Right lobe of liver (tissue), 6 donors: Measurements from ENCODE around the gene CSTB. TPM values are rescaled to one million over a fixed set of nuclear protein-coding genes. Genes with fewer than 3 reads are reported as not detected.

Experiments used
- ATAC-seq, 4 donors: fragments of 200-7000 bp; cut with Tn5 transposase; one replicate each; pipeline ENCODE4 v1.9.1; 2020; ENCODE audit warnings: mild to moderate bottlenecking in 4 of 4, moderate library complexity in 4 of 4
- DNase-seq, 3 donors: peaks; one replicate each; pipeline ENCODE4 v3.0.0-alpha.2; 2020
- H3K27ac ChIP-seq, 3 donors: fragments of 200-600 bp; one replicate each; pipeline ENCODE4 v1.8.0; 2022
- H3K27me3 ChIP-seq, 2 donors: fragments of 200-600 bp; one replicate each; pipeline ENCODE4 v1.8.0; 2022
- H3K36me3 ChIP-seq, 4 donors: fragments of 200-600 bp; sonication (generic) in 1 of 4; one replicate each; pipeline versions ENCODE4 v1.5.1 to v1.8.0; 2017 to 2022; ENCODE audit warnings: control low read depth in 1 of 4
- H3K4me1 ChIP-seq, 4 donors: fragments of 200-600 bp; sonication (generic) in 1 of 4; one replicate each; pipeline versions ENCODE4 v1.5.1 to v1.8.0; 2017 to 2022; ENCODE audit warnings: control low read depth in 1 of 4
- H3K4me3 ChIP-seq, 3 donors: fragments of 200-600 bp; one replicate each; pipeline ENCODE4 v1.8.0; 2022
- H3K9me3 ChIP-seq, 4 donors: fragments of 200-600 bp; sonication (generic) in 1 of 4; one replicate each; pipeline versions ENCODE4 v1.5.1 to v1.8.0; 2017 to 2022; ENCODE audit warnings: control low read depth in 1 of 4
- POLR2A ChIP-seq: fragments of 450-650 bp; IDR thresholded peaks from one replicate; pipeline ENCODE4 v1.6.1; 2017; ENCODE audit warnings: antibody characterized with exemption, mild to moderate bottlenecking
- WGBS: methylation state at CpG from one replicate; pipeline ENCODE4 v1.1.6; 2018; ENCODE audit warnings: low coverage, low lambda C conversion rate; ENCODE audit not compliant: insufficient coverage; ENCODE audit errors: missing lambda C conversion rate; 5-methylcytosine and 5-hydroxymethylcytosine counted together
- intact Hi-C, 2 donors: fragments of 100-400 bp; cut with DNase I; formaldehyde crosslinking; loops; one replicate each; pipeline versions ENCODE4 v1.11.2 to v1.14.1; 2022
- total RNA-seq, 6 experiments: library from RNA; depleted of rRNA in 2 of 6; stranded (reverse); fragments of >200 nt in 2 of 6; fragmentation: NEBNext Ultra II Directional in 3 of 6; extraction: Animal tissue kit (Norgen Biotek cat#: 25700) in 3 of 6; gene quantifications; one replicate each; pipeline versions ENCODE4 v1.1.0 to v1.2.4, GENCODE V29; 2016 to 2023
- TF ChIP-seq, protein P1 (sequence below), 4 donors: fragments of 200-600 bp in 3 of 4; fragments of 450-650 bp in 1 of 4; IDR thresholded peaks; one replicate each; pipeline versions ENCODE4 v1.5.1 to v1.8.0; 2016 to 2022; ENCODE audit warnings: antibody characterized with exemption in 4 of 4, mild to moderate bottlenecking in 2 of 4
- donor health status: DM: no; HTN: yes; CAD: no.
- donor health status: DM: no; HTN: no; CAD: no.
- donor health status: DM: no; HTN: no; CAD: no.
- donor health status: DM: no; HTN: yes; CAD: no.
- donor health status: DM: no; HTN: yes; CAD: no.

CSTB gene
- total RNA-seq, 6 experiments from 2014 or later: 16.6 to 137 (median 23.2) TPM

DNA sequence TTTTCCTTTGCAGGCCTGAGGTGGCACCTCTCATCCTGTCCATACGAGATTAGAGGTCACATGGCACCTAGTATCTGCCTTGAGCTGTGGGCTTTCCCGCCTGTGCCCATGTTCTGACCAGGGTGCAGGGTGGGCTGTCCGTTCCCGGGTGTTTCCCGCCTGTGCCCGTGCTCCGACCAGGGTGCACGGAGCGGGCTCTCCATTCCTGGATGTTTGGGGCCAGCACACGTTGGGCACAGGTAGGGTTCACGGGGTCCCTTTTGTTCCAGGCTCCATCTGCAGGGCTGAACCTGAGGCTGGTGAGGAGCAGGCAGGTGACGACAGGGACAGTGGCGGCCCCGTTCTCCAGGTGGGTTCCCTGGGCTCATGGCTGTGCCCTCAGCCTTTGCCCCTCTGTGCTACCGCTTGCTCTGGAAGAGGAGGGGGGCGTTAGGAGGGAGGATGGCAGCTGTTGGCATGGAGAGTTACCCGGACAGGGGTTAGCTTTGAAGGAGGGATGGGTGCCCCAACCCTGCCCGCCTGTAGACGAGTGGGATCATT, 23.3 kb upstream of the CSTB start:
- intact Hi-C loops: no loop called here
- WGBS: 89% methylated on average over 7 of the region's 19 CpGs
- H3K27ac ChIP-seq: no peak overlapping the region
- H3K4me1 ChIP-seq: no peaks in the 10 kb centered on the region
- no peak overlapping the region for H3K4me3 ChIP-seq
- no peaks in the 10 kb centered on the region for H3K9me3 ChIP-seq
- no peaks in the 10 kb centered on the region for H3K27me3 ChIP-seq
- TF ChIP-seq, protein P1, sequence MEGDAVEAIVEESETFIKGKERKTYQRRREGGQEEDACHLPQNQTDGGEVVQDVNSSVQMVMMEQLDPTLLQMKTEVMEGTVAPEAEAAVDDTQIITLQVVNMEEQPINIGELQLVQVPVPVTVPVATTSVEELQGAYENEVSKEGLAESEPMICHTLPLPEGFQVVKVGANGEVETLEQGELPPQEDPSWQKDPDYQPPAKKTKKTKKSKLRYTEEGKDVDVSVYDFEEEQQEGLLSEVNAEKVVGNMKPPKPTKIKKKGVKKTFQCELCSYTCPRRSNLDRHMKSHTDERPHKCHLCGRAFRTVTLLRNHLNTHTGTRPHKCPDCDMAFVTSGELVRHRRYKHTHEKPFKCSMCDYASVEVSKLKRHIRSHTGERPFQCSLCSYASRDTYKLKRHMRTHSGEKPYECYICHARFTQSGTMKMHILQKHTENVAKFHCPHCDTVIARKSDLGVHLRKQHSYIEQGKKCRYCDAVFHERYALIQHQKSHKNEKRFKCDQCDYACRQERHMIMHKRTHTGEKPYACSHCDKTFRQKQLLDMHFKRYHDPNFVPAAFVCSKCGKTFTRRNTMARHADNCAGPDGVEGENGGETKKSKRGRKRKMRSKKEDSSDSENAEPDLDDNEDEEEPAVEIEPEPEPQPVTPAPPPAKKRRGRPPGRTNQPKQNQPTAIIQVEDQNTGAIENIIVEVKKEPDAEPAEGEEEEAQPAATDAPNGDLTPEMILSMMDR (IDR thresholded peaks at IDR 0.05): no peak
- TF ChIP-seq POLR2A: no peak
- peaks cover 0 to 60% (median 19%) of the 10 kb centered on the region in 4 donors for H3K36me3 ChIP-seq
- DNase-seq: no peak
- ATAC-seq: no peak

DNA sequence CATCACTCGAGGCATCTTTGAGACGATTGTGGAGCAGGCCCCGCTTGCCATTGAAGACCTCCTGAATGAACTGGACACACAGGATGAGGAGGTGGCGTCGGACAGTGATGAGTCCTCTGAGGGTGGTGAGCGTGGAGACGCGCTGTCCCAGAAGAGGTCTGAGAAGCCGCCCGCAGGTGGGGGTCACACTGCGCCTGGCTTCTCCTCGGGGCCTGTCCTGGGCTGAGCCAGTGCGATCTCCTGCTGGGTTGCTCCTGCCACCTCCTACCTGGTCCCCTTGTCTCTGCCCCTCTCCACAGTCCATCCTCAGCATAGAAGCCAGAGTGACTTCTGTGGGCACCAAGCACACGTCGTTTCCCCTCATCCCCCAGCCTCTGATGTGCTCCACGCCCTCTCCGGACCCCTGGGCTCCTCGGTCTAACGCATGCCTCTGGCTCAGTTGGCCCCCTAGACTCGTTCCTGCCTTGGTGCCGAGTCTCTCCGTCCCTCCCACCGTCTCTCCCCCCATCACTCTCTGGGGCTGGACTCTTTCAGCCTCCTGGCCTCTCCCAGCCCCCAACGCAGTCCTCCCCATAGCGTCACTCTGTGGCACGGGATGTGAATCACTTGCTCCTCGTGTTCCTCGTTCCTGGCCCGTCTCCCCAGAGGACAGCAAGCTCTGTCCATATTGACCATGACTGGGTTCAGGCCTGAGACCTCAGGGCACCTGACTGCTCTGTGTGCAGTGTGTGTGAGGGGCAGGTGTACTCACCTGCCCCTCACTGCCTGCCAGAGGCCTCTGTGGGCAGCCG, 22.0 kb upstream of the CSTB start:
- TF ChIP-seq, protein P1 (IDR thresholded peaks at IDR 0.05): no peak
- no peak for TF ChIP-seq POLR2A
- Histone ChIP-seq H3K4me1 (no peaks in the 10 kb centered on the region), H3K36me3 (peaks cover 0 to 73% (median 26%) of the 10 kb centered on the region in 4 donors), H3K27ac (no peak overlapping the region), H3K4me3 (no peak overlapping the region), H3K9me3 (no peaks in the 10 kb centered on the region), H3K27me3 (no peaks in the 10 kb centered on the region)
- DNase-seq (no peak), ATAC-seq (no peak)
- WGBS: 80% methylated on average over 8 of the region's 30 CpGs
- intact Hi-C loops: no loop called here

DNA sequence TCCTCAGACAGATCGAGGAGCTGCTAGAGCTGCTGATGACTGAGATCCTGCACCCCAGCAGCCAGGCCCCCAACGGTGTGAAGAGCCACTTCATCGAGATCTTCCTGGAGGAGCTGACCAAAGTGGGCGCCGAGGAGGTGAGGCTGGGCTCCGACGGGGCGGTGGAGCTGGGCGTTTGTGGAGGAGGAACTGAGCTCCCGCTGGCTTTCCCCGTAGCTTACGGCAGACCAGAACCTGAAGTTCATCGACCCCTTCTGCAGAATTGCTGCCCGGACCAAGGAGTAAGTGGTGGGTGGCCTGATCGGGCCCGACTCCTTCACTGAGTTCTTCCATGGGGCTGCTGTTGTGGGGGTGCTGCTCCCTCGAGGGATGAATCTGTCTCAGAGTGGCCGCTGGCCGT, 21.3 kb upstream of the CSTB start:
- DNase-seq: no peak
- no peaks in the 10 kb centered on the region for H3K4me1 ChIP-seq
- intact Hi-C loops: no loop called here

DNA sequence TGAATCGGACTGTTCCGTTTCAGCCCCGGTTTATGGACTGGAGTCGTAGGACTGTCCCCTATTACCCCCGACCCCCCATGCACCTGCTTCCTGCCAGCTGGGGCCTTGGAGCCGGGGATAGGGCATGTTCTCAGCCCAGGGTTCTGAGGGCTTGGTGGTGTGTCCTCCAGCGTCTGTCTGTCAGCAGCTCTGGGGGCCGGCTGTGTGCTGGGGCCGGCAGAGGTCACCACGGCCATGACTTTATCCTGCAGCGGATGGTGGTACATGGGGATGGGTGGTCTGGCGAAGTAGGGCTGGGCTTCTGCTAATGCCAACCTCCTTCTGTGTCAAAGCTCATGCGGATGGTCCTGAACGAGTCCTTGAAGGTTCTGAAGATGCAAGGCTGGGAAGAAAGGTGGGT, 18.7 kb upstream of the CSTB start:
- H3K27ac ChIP-seq: no peak overlapping the region
- WGBS: 83% methylated on average over 7 of the region's 14 CpGs

More for the DNA sequence above, 21.3 kb upstream of the CSTB start:
- no peak for ATAC-seq
- Histone ChIP-seq H3K27ac (no peak overlapping the region), H3K27me3 (no peaks in the 10 kb centered on the region), H3K36me3 (peaks cover 0 to 78% (median 29%) of the 10 kb centered on the region in 4 donors), H3K4me3 (no peak overlapping the region), H3K9me3 (no peaks in the 10 kb centered on the region)
- WGBS: 68% methylated on average over 10 of the region's 19 CpGs
- TF ChIP-seq POLR2A: no peak
- TF ChIP-seq, protein P1 (IDR thresholded peaks at IDR 0.05): no peak

More for the DNA sequence above, 18.7 kb upstream of the CSTB start:
- TF ChIP-seq POLR2A: no peak
- TF ChIP-seq, protein P1 (IDR thresholded peaks at IDR 0.05): no peak
- Histone ChIP-seq H3K9me3 (no peaks in the 10 kb centered on the region), H3K36me3 (peaks cover 0 to 64% (median 30%) of the 10 kb centered on the region in 4 donors), H3K27me3 (no peaks in the 10 kb centered on the region), H3K4me1 (peaks cover 0 to 12% (median 5%) of the 10 kb centered on the region in 4 donors), H3K4me3 (no peak overlapping the region)
- ATAC-seq (no peak), DNase-seq (no peak)
- intact Hi-C loops: no loop called here
